Activated CD8-positive, alpha-beta memory T cell treated with anti-CD3 and anti-CD28 coated beads, Interleukin-2, amount 50 U/mL, for 1 hour (primary cell): ENCODE data around the gene SLIT1.
A peak's percentile ranks its signal among the peaks of the same experiment; 100 is the strongest.
"Not testable (repeated sequence)": the region's sequence is repeated elsewhere in the genome, so short reads cannot be mapped to it uniquely, and the experiment has no call there.

Source experiments
- DNase-seq: peaks from one replicate; pipeline ENCODE4 v3.0.0-alpha.2; 2020; ENCODE audit errors: extremely low read depth

SLIT1 gene

GRCh38 chr10:97046456-97047082 is 139.2 kb downstream of the SLIT1 start:
- no peak for DNase-seq

- no peak for DNase-seq
These were observed 142.2 kb downstream of the SLIT1 start for GRCh38 chr10:97043563-97043855.

- DNase-seq = no peak
These were observed 142.8 kb downstream of the SLIT1 start for GRCh38 chr10:97042716-97043562.

GRCh38 chr10:97042081-97042480 is 143.7 kb downstream of the SLIT1 start:
- DNase-seq = no peak

- DNase-seq = no peak
These were observed 145.1 kb downstream of the SLIT1 start for GRCh38 chr10:97040706-97041105.

- DNase-seq = no peak
These were observed 145.5 kb downstream of the SLIT1 start for GRCh38 chr10:97040248-97040584.

- no peak for DNase-seq
These were observed 146.1 kb downstream of the SLIT1 start for GRCh38 chr10:97039538-97040247.

- DNase-seq = no peak
These were observed 147.1 kb downstream of the SLIT1 start for GRCh38 chr10:97038688-97039087.

- DNase-seq = peak; percentile 20
These were observed 148.1 kb downstream of the SLIT1 start for GRCh38 chr10:97037365-97038361.

GRCh38 chr10:97034958-97035769 is 150.6 kb downstream of the SLIT1 start:
- no peak for DNase-seq

GRCh38 chr10:97034301-97034700 is 151.5 kb downstream of the SLIT1 start:
- DNase-seq = no peak

GRCh38 chr10:97033841-97034240 is 151.9 kb downstream of the SLIT1 start:
- DNase-seq = not testable (repeated sequence)

GRCh38 chr10:97032624-97033023 is 153.1 kb downstream of the SLIT1 start:
- DNase-seq = no peak

- no peak for DNase-seq
These were observed 154.3 kb downstream of the SLIT1 start for GRCh38 chr10:97031459-97031858.

GRCh38 chr10:97030894-97031293 is 154.9 kb downstream of the SLIT1 start:
- DNase-seq = no peak

GRCh38 chr10:97029271-97029670 is 156.5 kb downstream of the SLIT1 start:
- no peak for DNase-seq

- no peak for DNase-seq
These were observed 157.0 kb downstream of the SLIT1 start for GRCh38 chr10:97028832-97029178.

- no peak for DNase-seq
These were observed 157.5 kb downstream of the SLIT1 start for GRCh38 chr10:97028126-97028831.

GRCh38 chr10:97025613-97026242 is 160.0 kb downstream of the SLIT1 start:
- no peak for DNase-seq
